Subcutaneous adipose tissue (tissue), 4 donors: ENCODE results near the gene NFATC2. TPM values are rescaled to one million over a fixed set of nuclear protein-coding genes. Genes with fewer than 3 reads are reported as not detected.

Source experiments
- CTCF ChIP-seq: fragments of 450-650 bp; IDR thresholded peaks from one replicate; pipeline ENCODE4 v1.5.1; 2016; ENCODE audit warnings: low read depth, mild to moderate bottlenecking, control low read depth, antibody characterized with exemption, moderate library complexity
- total RNA-seq, 4 donors: library from RNA; depleted of rRNA; stranded (reverse); fragments of >200 nt; gene quantifications; one replicate each; pipeline ENCODE4 v1.1.0, GENCODE V29; 2016

The NFATC2 gene
- total RNA-seq, 4 donors from 2014 or later: 2.3 to 7.5 (median 5.8) TPM

- no peak for TF ChIP-seq CTCF
These were observed 33.0 kb upstream of the NFATC2 start for GRCh38 chr20:51575486-51575885.

DNA sequence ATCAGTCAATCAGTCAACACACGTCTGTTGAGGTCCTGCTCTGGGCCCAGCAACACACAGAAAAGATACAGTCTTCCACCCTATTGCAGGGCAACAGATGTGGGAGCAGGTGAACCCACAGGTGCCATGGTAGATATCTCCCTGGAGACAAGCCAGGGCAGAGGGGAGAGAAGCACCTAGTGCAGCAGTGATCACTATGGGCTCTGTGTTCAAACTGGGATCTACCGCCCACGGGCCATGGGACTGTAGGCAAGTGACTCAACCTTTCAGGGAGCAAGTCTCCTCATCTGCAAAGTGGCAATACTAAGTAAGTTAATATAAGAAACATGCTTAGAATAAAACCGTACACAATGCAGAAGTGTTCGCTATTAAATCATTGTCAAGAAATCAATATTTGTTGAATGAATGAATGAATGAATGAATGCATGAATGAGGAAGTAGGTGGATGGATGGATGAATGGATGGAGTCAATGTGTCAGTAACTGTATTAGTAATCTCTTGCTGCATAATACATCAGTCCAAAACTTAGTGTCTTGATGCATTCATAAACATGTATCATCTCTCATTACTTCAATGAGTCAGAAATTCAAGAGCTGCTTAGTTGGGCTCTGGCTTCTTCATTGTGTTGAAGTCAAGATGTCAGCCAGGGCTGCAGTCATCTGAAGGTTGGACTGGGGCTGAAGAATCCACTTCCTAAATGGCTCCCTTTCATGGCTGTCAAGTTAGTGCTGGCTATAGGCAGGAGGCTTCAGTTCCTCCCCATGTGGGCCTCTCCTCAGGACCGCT is 31.9 kb upstream of the NFATC2 start:
- TF ChIP-seq CTCF: no peak

GRCh38 chr20:51573576-51574243 is 31.2 kb upstream of the NFATC2 start:
- TF ChIP-seq CTCF: no peak

GRCh38 chr20:51571460-51571794 is 28.9 kb upstream of the NFATC2 start:
- no peak for TF ChIP-seq CTCF

GRCh38 chr20:51570739-51571459 is 28.4 kb upstream of the NFATC2 start:
- TF ChIP-seq CTCF: no peak

- TF ChIP-seq CTCF: no peak
These were observed 27.6 kb upstream of the NFATC2 start for GRCh38 chr20:51569815-51570738.
